ENCODE results near the gene ZNF106. TPM values are rescaled to one million over a fixed set of nuclear protein-coding genes. Genes with fewer than 3 reads are reported as not detected.

The ZNF106 gene
- total and polyA plus RNA-seq, 4 donors = 7.5 to 25.4 (median 20.5) TPM

DNA sequence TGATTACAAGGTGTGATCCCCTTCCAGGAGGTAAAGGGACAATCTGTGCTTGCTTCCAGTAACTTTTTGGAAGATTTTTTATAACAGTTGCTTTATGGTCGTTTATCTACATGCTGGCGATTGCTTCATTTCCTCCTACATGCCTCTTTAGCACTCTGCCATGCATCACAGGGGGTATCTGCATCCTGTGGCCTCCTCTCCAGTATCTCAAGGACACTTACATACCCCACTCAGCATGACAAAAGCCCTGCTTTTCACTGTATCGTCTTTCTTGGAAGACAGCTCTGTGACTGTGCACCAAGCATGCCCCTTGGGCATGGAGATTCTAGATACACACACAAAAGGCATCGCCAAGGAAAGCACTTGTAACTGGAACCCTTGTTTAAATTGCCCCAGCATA is 106.3 kb downstream of the ZNF106 start:
- TF ChIP-seq, protein P1, sequence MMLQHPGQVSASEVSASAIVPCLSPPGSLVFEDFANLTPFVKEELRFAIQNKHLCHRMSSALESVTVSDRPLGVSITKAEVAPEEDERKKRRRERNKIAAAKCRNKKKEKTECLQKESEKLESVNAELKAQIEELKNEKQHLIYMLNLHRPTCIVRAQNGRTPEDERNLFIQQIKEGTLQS (IDR thresholded peaks at IDR 0.05) = no peak
- no peak for TF ChIP-seq NR2F2 (IDR thresholded peaks at IDR 0.05)
- TF ChIP-seq GABPA (IDR thresholded peaks at IDR 0.05 in 1 of 2, conservative IDR thresholded peaks at IDR 0.05 in 1 of 2) = no peak
- no peak for TF ChIP-seq MAX (IDR thresholded peaks at IDR 0.05)
- no peak for TF ChIP-seq JUND (IDR thresholded peaks at IDR 0.05)
- TF ChIP-seq RXRA (IDR thresholded peaks at IDR 0.05) = no peak
- TF ChIP-seq ZBTB33 (IDR thresholded peaks at IDR 0.05) = no peak
- TF ChIP-seq YY1 (IDR thresholded peaks at IDR 0.05) = no peak
- no peak for TF ChIP-seq FOXA2 (IDR thresholded peaks at IDR 0.05)
- TF ChIP-seq HNF4A (conservative IDR thresholded peaks at IDR 0.05) = no peak
- TF ChIP-seq EGR1 (IDR thresholded peaks at IDR 0.05; ENCODE audit: low read depth in 2 of 2) = no peak
- no peak for TF ChIP-seq TAF1 (conservative IDR thresholded peaks at IDR 0.05)
- TF ChIP-seq FOXA1 (IDR thresholded peaks at IDR 0.05) = no peak
- TF ChIP-seq SP1 (IDR thresholded peaks at IDR 0.05) = no peak
- no peak for TF ChIP-seq CTCF (IDR thresholded peaks at IDR 0.05; ENCODE audit: low read depth, low read length, missing input control)
- TF ChIP-seq RAD21 (IDR thresholded peaks at IDR 0.05) = no peak
- TF ChIP-seq, protein P2, sequence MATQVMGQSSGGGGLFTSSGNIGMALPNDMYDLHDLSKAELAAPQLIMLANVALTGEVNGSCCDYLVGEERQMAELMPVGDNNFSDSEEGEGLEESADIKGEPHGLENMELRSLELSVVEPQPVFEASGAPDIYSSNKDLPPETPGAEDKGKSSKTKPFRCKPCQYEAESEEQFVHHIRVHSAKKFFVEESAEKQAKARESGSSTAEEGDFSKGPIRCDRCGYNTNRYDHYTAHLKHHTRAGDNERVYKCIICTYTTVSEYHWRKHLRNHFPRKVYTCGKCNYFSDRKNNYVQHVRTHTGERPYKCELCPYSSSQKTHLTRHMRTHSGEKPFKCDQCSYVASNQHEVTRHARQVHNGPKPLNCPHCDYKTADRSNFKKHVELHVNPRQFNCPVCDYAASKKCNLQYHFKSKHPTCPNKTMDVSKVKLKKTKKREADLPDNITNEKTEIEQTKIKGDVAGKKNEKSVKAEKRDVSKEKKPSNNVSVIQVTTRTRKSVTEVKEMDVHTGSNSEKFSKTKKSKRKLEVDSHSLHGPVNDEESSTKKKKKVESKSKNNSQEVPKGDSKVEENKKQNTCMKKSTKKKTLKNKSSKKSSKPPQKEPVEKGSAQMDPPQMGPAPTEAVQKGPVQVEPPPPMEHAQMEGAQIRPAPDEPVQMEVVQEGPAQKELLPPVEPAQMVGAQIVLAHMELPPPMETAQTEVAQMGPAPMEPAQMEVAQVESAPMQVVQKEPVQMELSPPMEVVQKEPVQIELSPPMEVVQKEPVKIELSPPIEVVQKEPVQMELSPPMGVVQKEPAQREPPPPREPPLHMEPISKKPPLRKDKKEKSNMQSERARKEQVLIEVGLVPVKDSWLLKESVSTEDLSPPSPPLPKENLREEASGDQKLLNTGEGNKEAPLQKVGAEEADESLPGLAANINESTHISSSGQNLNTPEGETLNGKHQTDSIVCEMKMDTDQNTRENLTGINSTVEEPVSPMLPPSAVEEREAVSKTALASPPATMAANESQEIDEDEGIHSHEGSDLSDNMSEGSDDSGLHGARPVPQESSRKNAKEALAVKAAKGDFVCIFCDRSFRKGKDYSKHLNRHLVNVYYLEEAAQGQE (IDR thresholded peaks at IDR 0.05) = no peak
- no peak for TF ChIP-seq HNF4G (IDR thresholded peaks at IDR 0.05)
- Histone ChIP-seq H3K4me1 (ENCODE audit: control insufficient read depth in 4 of 4, insufficient read depth in 4 of 4, low read length in 3 of 4) (no peaks in the 10 kb centered on the region), H3K4me3 (ENCODE audit: low read depth in 1 of 3, low read length in 3 of 3) (no peak overlapping the region), H3K9me3 (ENCODE audit: control insufficient read depth in 4 of 4, low read length in 3 of 4) (no peaks in the 10 kb centered on the region), H3K9ac (ENCODE audit: low read depth in 1 of 2, low read length in 2 of 2) (no peak overlapping the region), H3K27me3 (ENCODE audit: control insufficient read depth in 4 of 4, insufficient read depth in 4 of 4, low read length in 3 of 4) (no peaks in the 10 kb centered on the region), H3K27ac (ENCODE audit: low read depth in 1 of 2, low read length in 2 of 2) (no peak overlapping the region), H3K36me3 (ENCODE audit: control insufficient read depth in 4 of 4, insufficient read depth in 3 of 4, low read depth in 1 of 4, low read length in 3 of 4) (peaks cover 0 to 15% (median 6%) of the 10 kb centered on the region in 4 donors)
- WGBS = 71% methylated on average over 4 of the region's 4 CpGs
- DNase-seq (ENCODE audit: low spot score) = no peak

All from liver (tissue), 9 donors.